Ascending aorta (tissue), 2 donors: ENCODE data around the gene FBXO44. TPM values are rescaled to one million over a fixed set of nuclear protein-coding genes. Genes with fewer than 3 reads are reported as not detected.
"Not testable (repeated sequence)": the region's sequence is repeated elsewhere in the genome, so short reads cannot be mapped to it uniquely, and the experiment has no call there.

Experiments
- DNase-seq, 2 donors: peaks; one replicate each; pipeline ENCODE4 v3.0.0-alpha.2; 2019; ENCODE audit warnings: low spot score in 2 of 2
- H3K27ac ChIP-seq, 2 donors: fragments of 200-600 bp; sonication (generic); one replicate each; pipeline ENCODE4 v1.5.1; 2016 to 2017; ENCODE audit warnings: mild to moderate bottlenecking in 1 of 2
- H3K27me3 ChIP-seq: fragments of 200-600 bp; sonication (generic); one replicate; pipeline ENCODE4 v1.5.1; 2017
- H3K36me3 ChIP-seq, 2 donors: fragments of 200-600 bp; sonication (generic); one replicate each; pipeline ENCODE4 v1.5.1; 2016
- H3K4me1 ChIP-seq, 2 donors: fragments of 200-600 bp; sonication (generic); one replicate each; pipeline ENCODE4 v1.5.1; 2016 to 2017; ENCODE audit warnings: mild to moderate bottlenecking in 1 of 2
- H3K4me3 ChIP-seq, 2 donors: fragments of 200-600 bp; sonication (generic); one replicate each; pipeline ENCODE4 v1.5.1; 2016 to 2017; ENCODE audit warnings: mild to moderate bottlenecking in 1 of 2
- H3K9me3 ChIP-seq, 2 donors: fragments of 200-600 bp; sonication (generic); one replicate each; pipeline ENCODE4 v1.5.1; 2016
- CTCF ChIP-seq, 3 experiments: fragments of 200-600 bp in 2 of 3; fragments of 450-650 bp in 1 of 3; sonication (generic) in 2 of 3; IDR thresholded peaks; one replicate each; pipeline ENCODE4 v1.5.1; 2016 to 2019; ENCODE audit warnings: antibody characterized with exemption in 3 of 3, mild to moderate bottlenecking in 1 of 3, moderate library complexity in 1 of 3
- intact Hi-C: fragments of 100-400 bp; cut with DNase I; formaldehyde crosslinking; loops from one replicate; pipeline ENCODE4 v1.15.1; 2023
- total RNA-seq: library from RNA; depleted of rRNA; stranded (reverse); fragments of >200 nt; gene quantifications from one replicate; pipeline ENCODE4 v1.1.0, GENCODE V29; 2016

FBXO44 gene, protein sequence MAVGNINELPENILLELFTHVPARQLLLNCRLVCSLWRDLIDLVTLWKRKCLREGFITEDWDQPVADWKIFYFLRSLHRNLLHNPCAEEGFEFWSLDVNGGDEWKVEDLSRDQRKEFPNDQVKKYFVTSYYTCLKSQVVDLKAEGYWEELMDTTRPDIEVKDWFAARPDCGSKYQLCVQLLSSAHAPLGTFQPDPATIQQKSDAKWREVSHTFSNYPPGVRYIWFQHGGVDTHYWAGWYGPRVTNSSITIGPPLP
- 62.7 TPM for total RNA-seq

DNA sequence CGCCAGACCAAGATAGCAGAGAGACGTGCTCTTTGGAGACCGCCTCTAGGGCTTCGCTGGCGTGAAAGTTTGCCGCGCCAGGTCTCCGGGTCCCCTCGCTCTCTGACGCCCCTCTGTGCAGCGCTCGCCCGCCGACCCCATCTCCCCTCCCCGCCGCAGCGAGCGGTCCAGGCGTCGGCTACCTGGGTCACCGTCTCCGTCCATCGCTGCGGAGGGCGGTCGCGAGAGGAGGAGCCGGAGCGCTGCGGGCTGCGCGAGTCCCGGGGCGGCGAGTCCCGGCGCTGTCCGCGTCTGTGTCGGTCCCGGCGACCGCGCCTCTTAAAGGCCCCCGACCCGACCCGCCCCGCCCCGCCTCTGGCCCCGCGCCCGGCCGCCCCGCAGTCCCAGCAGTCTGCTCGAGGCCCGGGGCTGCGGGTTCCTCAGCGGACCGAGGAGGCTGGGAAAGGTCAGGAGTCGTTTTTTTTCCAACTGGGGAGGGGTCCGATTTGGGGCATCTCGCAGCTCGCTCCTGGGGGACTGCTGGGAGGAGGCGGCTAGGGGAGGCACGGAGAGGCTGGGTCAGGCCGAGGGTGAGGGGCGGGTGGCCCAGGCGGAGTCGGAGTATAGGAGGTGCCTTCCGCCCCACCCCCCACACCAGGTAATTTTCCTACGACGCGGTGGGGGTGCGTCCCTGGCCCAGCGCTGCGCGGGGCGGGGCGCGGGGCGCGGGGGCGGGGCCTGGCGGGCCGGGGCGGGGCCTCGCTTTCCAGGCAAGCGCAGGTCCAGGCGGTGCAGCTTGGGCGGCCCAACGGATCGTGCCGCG, at the start of gene FBXO44, which contains the start of gene FBXO2:
Gene FBXO44 (plus strand): TSS at position 741 of the 802 bp plus-strand sequence. CDS start 959 bp downstream, outside the sequence.
Gene FBXO2 (minus strand): TSS at position 293 of the 802 bp plus-strand sequence. CDS start 89 bp downstream, at position 204.
- Histone ChIP-seq H3K4me1 (peaks cover 8 to 18% of the 10 kb centered on the region in 2 donors), H3K27me3 (no peaks in the 10 kb centered on the region), H3K27ac (peak within 1 kb of the TSS; percentile 45 to 64), H3K4me3 (peak within 1 kb of the TSS; percentile 77 to 86), H3K9me3 (no peaks in the 10 kb centered on the region), H3K36me3 (peaks cover 3 to 5% of the 10 kb centered on the region in 2 donors)
- intact Hi-C loops = loop anchor here (1.0 to 10.0 kb wide), 4 partner anchors 27 to 250 kb away; partner anchors contain the start of genes AGTRAP, CLCN6, MAD2L2 and MTHFR
- TF ChIP-seq CTCF (IDR thresholded peaks at IDR 0.05) = no peak
- peak in 1 of 2 donors; percentile 77 for DNase-seq

DNA sequence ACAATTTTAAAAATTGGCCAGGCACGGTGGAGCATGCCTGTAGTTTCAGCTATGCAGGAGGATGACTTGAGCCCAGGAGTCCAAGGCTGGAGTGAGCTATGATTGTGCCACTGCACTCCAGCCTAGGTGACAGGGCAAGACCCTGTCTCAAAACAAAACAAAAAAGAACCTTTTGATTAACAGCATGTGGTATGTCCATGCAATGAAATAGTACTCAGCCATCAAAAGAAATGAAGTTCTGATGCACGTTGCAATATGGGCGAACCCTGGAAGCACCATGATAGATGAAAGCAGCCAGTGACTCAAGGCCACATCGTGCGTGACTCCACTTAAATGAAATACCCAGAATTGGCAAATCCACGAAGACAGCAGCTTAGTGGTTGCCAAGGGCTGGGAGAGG, 47.9 kb upstream of the FBXO44 start:
- DNase-seq = no peak
- no peaks in the 10 kb centered on the region for H3K36me3 ChIP-seq
- TF ChIP-seq CTCF (IDR thresholded peaks at IDR 0.05) = no peak
- H3K27me3 ChIP-seq = no peaks in the 10 kb centered on the region
- H3K4me1 ChIP-seq = no peaks in the 10 kb centered on the region
- intact Hi-C loops = no loop called here
- H3K27ac ChIP-seq = no peak overlapping the region
- H3K4me3 ChIP-seq = no peak overlapping the region
- no peaks in the 10 kb centered on the region for H3K9me3 ChIP-seq

- H3K4me3 ChIP-seq, H3K36me3 ChIP-seq, intact Hi-C loops, H3K4me1 ChIP-seq, H3K27me3 ChIP-seq, H3K27ac ChIP-seq, H3K9me3 ChIP-seq, DNase-seq: not testable (repeated sequence)
Observed at GRCh38 chr1:11608596-11609130, 46.0 kb upstream of the FBXO44 start.

DNA sequence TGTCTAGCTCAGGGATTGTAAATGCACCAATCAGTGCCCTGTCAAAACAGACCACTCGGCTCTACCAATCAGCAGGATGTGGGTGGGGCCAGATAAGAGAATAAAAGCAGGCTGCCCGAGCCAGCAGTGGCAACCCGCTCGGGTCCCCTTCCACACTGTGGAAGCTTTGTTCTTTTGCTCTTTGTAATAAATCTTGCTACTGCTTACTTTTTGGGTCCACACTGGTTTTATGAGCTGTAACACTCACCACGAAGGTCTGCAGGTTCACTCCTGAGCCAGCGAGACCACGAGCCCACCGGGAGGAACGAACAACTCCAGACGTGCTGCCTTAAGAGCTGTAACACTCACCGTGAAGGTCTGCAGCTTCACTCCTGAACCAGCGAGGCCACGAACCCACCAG, 45.3 kb upstream of the FBXO44 start:
- H3K4me1 ChIP-seq, H3K36me3 ChIP-seq, H3K27ac ChIP-seq, DNase-seq, intact Hi-C loops, H3K27me3 ChIP-seq, H3K4me3 ChIP-seq, H3K9me3 ChIP-seq: not testable (repeated sequence)

GRCh38 chr1:11610629-11611180, 44.0 kb upstream of the FBXO44 start:
- Histone ChIP-seq H3K4me3 (no peak overlapping the region), H3K9me3 (no peaks in the 10 kb centered on the region), H3K4me1 (no peaks in the 10 kb centered on the region), H3K36me3 (no peaks in the 10 kb centered on the region), H3K27ac (no peak overlapping the region), H3K27me3 (no peaks in the 10 kb centered on the region)
- no peak for DNase-seq
- intact Hi-C loops = no loop called here
- no peak for TF ChIP-seq CTCF (IDR thresholded peaks at IDR 0.05)

GRCh38 chr1:11611638-11612327, 42.9 kb upstream of the FBXO44 start:
- H3K4me1 ChIP-seq = no peaks in the 10 kb centered on the region
- H3K36me3 ChIP-seq = no peaks in the 10 kb centered on the region
- no peaks in the 10 kb centered on the region for H3K27me3 ChIP-seq
- no peak overlapping the region for H3K4me3 ChIP-seq
- H3K9me3 ChIP-seq = no peaks in the 10 kb centered on the region
- H3K27ac ChIP-seq = no peak overlapping the region
- DNase-seq = no peak
- TF ChIP-seq CTCF (IDR thresholded peaks at IDR 0.05) = no peak
- intact Hi-C loops = no loop called here
